ENCODE measurements around the gene SLC6A11.

The SLC6A11 gene

GRCh38 chr3:10981031-10981430 lies 165.0 kb downstream of the SLC6A11 start:
- DNase-seq (ENCODE audit: low read depth), result no peak

GRCh38 chr3:10981961-10982360 lies 165.9 kb downstream of the SLC6A11 start:
- no peak for DNase-seq (ENCODE audit: low read depth)

- DNase-seq (ENCODE audit: low read depth), result no peak
These were observed 166.8 kb downstream of the SLC6A11 start for GRCh38 chr3:10982782-10983181.

GRCh38 chr3:10983219-10983916 lies 167.3 kb downstream of the SLC6A11 start:
- DNase-seq (ENCODE audit: low read depth), result no peak

- DNase-seq (ENCODE audit: low read depth), result no peak
These were observed 168.4 kb downstream of the SLC6A11 start for GRCh38 chr3:10984371-10984896.

GRCh38 chr3:10985181-10985580 lies 169.2 kb downstream of the SLC6A11 start:
- DNase-seq (ENCODE audit: low read depth), result no peak

GRCh38 chr3:10986592-10986991 lies 170.6 kb downstream of the SLC6A11 start:
- DNase-seq (ENCODE audit: low read depth), result no peak

- no peak for DNase-seq (ENCODE audit: low read depth)
These were observed 172.1 kb downstream of the SLC6A11 start for GRCh38 chr3:10988001-10988665.

- no peak for DNase-seq (ENCODE audit: low read depth)
These were observed 173.0 kb downstream of the SLC6A11 start for GRCh38 chr3:10988991-10989484.
